ENCODE data around the gene MTHFD2.

DNA sequence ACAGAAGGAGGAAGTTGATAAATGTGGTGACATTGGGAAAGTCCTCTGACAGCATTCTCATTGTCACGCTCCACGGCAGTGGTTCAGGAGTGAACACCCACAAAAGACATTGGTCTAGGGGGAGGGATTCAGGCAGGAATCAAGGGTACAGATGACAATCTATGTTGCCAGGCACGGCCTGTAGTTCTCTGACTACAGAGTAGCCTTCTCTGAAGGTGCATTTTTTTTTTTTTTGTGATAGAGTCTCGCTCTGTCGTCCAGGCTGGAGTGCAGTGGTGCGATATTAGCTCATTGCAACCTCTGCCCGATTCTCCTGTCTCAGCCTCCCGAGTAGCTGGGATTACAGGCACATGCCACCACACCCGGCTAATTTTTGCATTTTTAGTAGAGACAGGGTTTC lies 12.4 kb upstream of the MTHFD2 start:
- no peak for TF ChIP-seq POLR2AphosphoS5 (IDR thresholded peaks at IDR 0.05; ENCODE audit: borderline replicate concordance, low read depth, low read length)
- TF ChIP-seq EZH2 (IDR thresholded peaks at IDR 0.05), result no peak
- no peak for TF ChIP-seq FOXP2 (optimal IDR thresholded peaks at IDR 0.05; ENCODE audit: control extremely low read depth, extremely low read length, insufficient read depth)

Data from SK-N-MC (cell line).